Measurements from ENCODE around the gene ABCC8. TPM values are rescaled to one million over a fixed set of nuclear protein-coding genes. Genes with fewer than 3 reads are reported as not detected.

Gene ABCC8
- total and polyA plus RNA-seq, 9 donors: 1.3 to 4.1 (median 2.5) TPM

DNA sequence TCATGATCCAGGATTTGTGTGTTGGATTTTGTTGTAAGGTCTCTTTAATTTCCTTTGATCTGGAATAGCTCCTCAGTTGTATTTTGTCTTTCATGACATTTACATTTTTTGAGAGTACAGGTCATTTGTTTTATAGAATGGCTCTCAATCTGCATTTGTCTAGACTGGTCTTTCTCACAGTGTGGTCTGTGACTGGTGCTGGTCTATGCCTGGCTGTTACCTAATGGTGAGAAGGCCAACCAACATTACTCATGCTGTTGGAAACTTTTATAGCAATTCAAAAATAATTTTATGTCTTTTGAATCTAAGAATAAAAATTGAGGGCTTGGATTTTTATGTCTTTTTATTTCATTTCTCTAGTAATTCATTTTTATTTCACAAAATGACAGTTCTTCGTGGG lies 129.0 kb downstream of the ABCC8 start:
- H3K4me3 ChIP-seq (ENCODE audit: low read length): no peak overlapping the region
- no peaks in the 10 kb centered on the region for H3K9me3 ChIP-seq (replicated peaks; ENCODE audit: control insufficient read depth, low read depth, low read length)
- H3K4me1 ChIP-seq (ENCODE audit: control insufficient read depth, insufficient read depth, low read length): peaks cover 12% of the 10 kb centered on the region
- H3K36me3 ChIP-seq (ENCODE audit: control insufficient read depth, insufficient read depth, low read length): no peaks in the 10 kb centered on the region
- no peak overlapping the region for H3K27ac ChIP-seq (ENCODE audit: low read length)
- H3K27me3 ChIP-seq (ENCODE audit: control insufficient read depth, insufficient read depth, low read length): peaks cover 20% of the 10 kb centered on the region
- DNase-seq: no peak
- no CpG with 5 or more reads among the region's 1 CpG for WGBS (ENCODE audit: insufficient coverage)

DNA sequence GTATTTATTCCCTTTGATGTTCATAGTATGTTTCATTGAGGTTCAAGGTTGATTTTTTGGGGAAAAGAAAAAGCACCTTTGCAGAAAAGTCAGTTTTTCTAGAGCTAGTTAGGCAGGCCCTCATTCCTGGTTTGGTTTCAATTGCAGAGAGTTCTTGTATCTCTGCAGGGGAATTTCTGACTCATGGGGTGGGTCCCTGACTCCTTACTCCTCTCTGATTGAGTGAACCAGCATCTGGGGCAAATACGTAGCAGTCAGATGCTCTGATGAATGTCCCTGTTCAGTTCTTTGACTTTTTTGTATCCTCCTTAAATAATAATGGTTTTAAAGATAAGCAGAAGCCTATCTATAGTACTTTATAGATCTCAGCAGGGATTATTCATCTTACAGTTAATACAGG lies 132.7 kb downstream of the ABCC8 start:
- Histone ChIP-seq H3K4me3 (ENCODE audit: low read length) (no peak overlapping the region), H3K4me1 (ENCODE audit: control insufficient read depth, insufficient read depth, low read length) (no peaks in the 10 kb centered on the region), H3K27ac (ENCODE audit: low read length) (no peak overlapping the region), H3K9me3 (replicated peaks; ENCODE audit: control insufficient read depth, low read depth, low read length) (no peaks in the 10 kb centered on the region), H3K36me3 (ENCODE audit: control insufficient read depth, insufficient read depth, low read length) (no peaks in the 10 kb centered on the region), H3K27me3 (ENCODE audit: control insufficient read depth, insufficient read depth, low read length) (no peaks in the 10 kb centered on the region)
- DNase-seq: no peak
- WGBS (ENCODE audit: insufficient coverage): no CpG with 5 or more reads among the region's 1 CpG

DNA sequence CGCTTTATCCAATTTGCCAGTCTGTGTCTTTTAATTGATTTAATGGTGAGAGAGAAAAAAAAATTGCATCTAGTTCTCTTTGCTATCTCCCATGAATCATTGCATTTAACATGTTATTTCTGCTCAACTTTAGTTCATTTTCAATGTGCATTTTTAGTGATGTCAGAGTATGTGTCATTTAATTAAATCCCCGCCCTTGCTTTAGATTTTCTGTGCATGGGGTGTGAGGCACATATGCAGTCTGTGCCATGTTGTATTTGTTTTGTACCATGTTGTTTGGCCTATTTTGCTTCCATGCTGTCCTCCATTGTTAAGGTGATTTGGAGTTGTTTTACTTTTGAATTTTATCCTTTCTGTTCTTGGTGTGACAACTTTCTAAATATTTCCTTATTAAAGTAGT lies 133.4 kb downstream of the ABCC8 start:
- Histone ChIP-seq H3K9me3 (replicated peaks; ENCODE audit: control insufficient read depth, low read depth, low read length) (no peaks in the 10 kb centered on the region), H3K27me3 (ENCODE audit: control insufficient read depth, insufficient read depth, low read length) (no peaks in the 10 kb centered on the region), H3K27ac (ENCODE audit: low read length) (no peak overlapping the region), H3K36me3 (ENCODE audit: control insufficient read depth, insufficient read depth, low read length) (no peaks in the 10 kb centered on the region), H3K4me3 (ENCODE audit: low read length) (no peak overlapping the region), H3K4me1 (ENCODE audit: control insufficient read depth, insufficient read depth, low read length) (no peaks in the 10 kb centered on the region)
- WGBS (ENCODE audit: insufficient coverage): no CpG with 5 or more reads among the region's 2 CpGs
- no peak for DNase-seq

Other genes starting within 250 kb of the ABCC8 start
- gene NUCB2, start 200.1 kb downstream of the ABCC8 start, total RNA-seq: 62.6 TPM
- 10 to 100 TPM; 37.9 to 74.1 (median 44.4) TPM for gene NUCB2, start 200.1 kb downstream of the ABCC8 start, polyA plus RNA-seq (ENCODE audit: insufficient read depth in 1 of 8, insufficient read length in 8 of 8, low replicate concordance in 1 of 8)
- gene NCR3LG1, start 125.0 kb downstream of the ABCC8 start, total RNA-seq: 0.44 TPM
- under 1 TPM; 0.31 to 0.96 (median 0.36) TPM for gene NCR3LG1, start 125.0 kb downstream of the ABCC8 start, polyA plus RNA-seq (ENCODE audit: insufficient read depth in 1 of 8, insufficient read length in 8 of 8, low replicate concordance in 1 of 8)
- gene KCNJ11, start 88.2 kb downstream of the ABCC8 start, total RNA-seq: 12.9 TPM
- gene KCNJ11, start 88.2 kb downstream of the ABCC8 start, polyA plus RNA-seq (ENCODE audit: insufficient read depth in 1 of 8, insufficient read length in 8 of 8, low replicate concordance in 1 of 8): 10 to 100 TPM; 13.8 to 23.5 (median 18.6) TPM
- gene USH1C, start 67.6 kb upstream of the ABCC8 start, total RNA-seq: 0.22 TPM
- 10 to 100 TPM in 1 of 8 donors, 1 to 10 TPM in 1, under 1 TPM in 4, not detected in 2; 0.38 to 11.4 (median 0.48) TPM for gene USH1C, start 67.6 kb upstream of the ABCC8 start, polyA plus RNA-seq (ENCODE audit: insufficient read depth in 1 of 8, insufficient read length in 8 of 8, low replicate concordance in 1 of 8)
- under 0.01 TPM for gene OTOG, start 70.4 kb upstream of the ABCC8 start, total RNA-seq
- gene OTOG, start 70.4 kb upstream of the ABCC8 start, polyA plus RNA-seq (ENCODE audit: insufficient read depth in 1 of 8, insufficient read length in 8 of 8, low replicate concordance in 1 of 8): under 1 TPM in 4 of 8 donors, not detected in 4; 0.03 to 0.05 (median 0.05) TPM
- 47.3 TPM for gene MYOD1, start 242.7 kb upstream of the ABCC8 start, total RNA-seq
- 10 to 100 TPM; 58.7 to 93.1 (median 71.2) TPM for gene MYOD1, start 242.7 kb upstream of the ABCC8 start, polyA plus RNA-seq (ENCODE audit: insufficient read depth in 1 of 8, insufficient read length in 8 of 8, low replicate concordance in 1 of 8)